OCI-LY1 (cell line): Measurements from ENCODE around the gene LAMTOR4.

Experiments
- EZH2 ChIP-seq: fragments of 200-600 bp; sonication (generic), shearing (Covaris generic); IDR thresholded peaks from 2 replicates; pipeline ENCODE4 v1.8.0; 2017; ENCODE audit warnings: borderline replicate concordance, mixed run types, mild to moderate bottlenecking, antibody characterized with exemption, low read length, moderate library complexity, mixed read lengths
- TF ChIP-seq, protein P1 (sequence below): fragments of 200-600 bp; sonication (generic), shearing (Covaris generic); IDR thresholded peaks from 2 replicates; pipeline ENCODE4 v1.5.1; 2017; ENCODE audit warnings: mild to moderate bottlenecking, antibody characterized with exemption, low read length, moderate library complexity, mixed read lengths

DNA sequence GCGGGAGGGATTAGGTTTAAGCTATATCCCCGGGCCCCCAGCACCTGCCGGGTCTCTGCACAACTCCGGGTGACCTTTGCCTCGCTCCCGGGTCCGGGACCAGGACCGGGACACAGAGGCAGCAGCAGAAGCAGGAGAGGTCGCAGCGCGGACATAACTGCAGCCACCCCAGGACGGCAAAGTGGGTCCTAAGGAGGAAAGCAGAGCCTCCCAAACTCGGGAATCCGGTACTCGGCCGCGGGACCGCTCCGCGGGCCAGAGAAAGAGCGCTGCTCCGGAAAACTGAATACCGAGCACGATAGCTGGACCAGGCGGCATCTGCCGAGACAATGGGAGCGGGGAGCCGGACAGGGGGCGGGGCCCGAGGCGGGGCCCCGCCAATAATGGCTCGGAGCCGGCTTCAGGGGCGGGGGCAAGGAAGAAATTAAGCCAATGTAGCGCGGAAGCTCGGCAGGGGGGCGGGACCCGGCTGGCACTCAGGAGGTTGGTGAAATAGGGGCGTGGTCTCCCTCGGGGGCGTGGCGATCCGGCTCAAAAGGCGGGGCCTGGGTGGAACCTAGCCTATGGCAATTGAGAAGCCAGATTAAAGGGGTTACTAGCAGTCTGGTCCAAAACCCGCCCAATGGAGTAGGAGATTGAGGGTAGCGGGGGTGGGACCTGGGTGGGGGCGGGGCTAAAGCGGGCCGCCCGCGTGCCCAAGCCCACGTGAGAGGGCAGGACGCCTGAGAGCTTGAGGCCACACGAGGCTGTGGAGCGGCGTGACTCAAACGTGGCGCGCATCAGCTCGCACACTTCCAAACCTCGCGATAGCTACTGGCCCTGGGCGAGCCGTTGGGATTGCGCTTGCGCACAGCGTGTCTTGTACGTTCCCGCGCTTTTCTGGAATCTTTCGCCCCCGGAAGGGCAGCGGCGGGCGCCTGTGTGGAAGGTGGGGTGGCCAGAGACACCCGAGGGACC, 28.6 kb downstream of the LAMTOR4 start, which contains the start of the genes GPC2 and STAG3:
- TF ChIP-seq, protein P1, sequence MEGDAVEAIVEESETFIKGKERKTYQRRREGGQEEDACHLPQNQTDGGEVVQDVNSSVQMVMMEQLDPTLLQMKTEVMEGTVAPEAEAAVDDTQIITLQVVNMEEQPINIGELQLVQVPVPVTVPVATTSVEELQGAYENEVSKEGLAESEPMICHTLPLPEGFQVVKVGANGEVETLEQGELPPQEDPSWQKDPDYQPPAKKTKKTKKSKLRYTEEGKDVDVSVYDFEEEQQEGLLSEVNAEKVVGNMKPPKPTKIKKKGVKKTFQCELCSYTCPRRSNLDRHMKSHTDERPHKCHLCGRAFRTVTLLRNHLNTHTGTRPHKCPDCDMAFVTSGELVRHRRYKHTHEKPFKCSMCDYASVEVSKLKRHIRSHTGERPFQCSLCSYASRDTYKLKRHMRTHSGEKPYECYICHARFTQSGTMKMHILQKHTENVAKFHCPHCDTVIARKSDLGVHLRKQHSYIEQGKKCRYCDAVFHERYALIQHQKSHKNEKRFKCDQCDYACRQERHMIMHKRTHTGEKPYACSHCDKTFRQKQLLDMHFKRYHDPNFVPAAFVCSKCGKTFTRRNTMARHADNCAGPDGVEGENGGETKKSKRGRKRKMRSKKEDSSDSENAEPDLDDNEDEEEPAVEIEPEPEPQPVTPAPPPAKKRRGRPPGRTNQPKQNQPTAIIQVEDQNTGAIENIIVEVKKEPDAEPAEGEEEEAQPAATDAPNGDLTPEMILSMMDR, result no peak
- TF ChIP-seq EZH2, result no peak
